Left lung (tissue), 10 donors: ENCODE data around the gene ETS2. TPM values are rescaled to one million over a fixed set of nuclear protein-coding genes. Genes with fewer than 3 reads are reported as not detected.
A peak's percentile ranks its signal among the peaks of the same experiment; 100 is the strongest.

ENCODE experiments used
- ATAC-seq: fragments of 200-7000 bp; cut with Tn5 transposase; one replicate; pipeline ENCODE4 v1.9.1; 2020; ENCODE audit warnings: moderate library complexity
- DNase-seq, 4 donors: peaks; one replicate each; pipeline ENCODE4 v3.0.0-alpha.2; 2013 to 2020
- H3K27ac ChIP-seq, 2 donors: fragments of 200-600 bp; sonication (generic) in 1 of 2; one replicate each; pipeline versions ENCODE4 v1.5.0 to v1.8.0; 2020 to 2021
- H3K27me3 ChIP-seq, 2 donors: fragments of 200-600 bp; sonication (generic) in 1 of 2; one replicate each; pipeline versions ENCODE4 v1.5.0 to v1.8.0; 2020 to 2021
- H3K36me3 ChIP-seq, 2 donors: fragments of 200-600 bp; sonication (generic) in 1 of 2; one replicate each; pipeline versions ENCODE4 v1.5.0 to v1.8.0; 2020 to 2021
- H3K4me1 ChIP-seq, 2 donors: fragments of 200-600 bp; one replicate each; pipeline ENCODE4 v1.8.0; 2021
- H3K4me3 ChIP-seq, 2 donors: fragments of 200-600 bp; sonication (generic) in 1 of 2; one replicate each; pipeline versions ENCODE4 v1.5.0 to v1.8.0; 2020 to 2021; ENCODE audit warnings: mild to moderate bottlenecking in 1 of 2
- H3K9me3 ChIP-seq, 2 donors: fragments of 200-600 bp; sonication (generic) in 1 of 2; one replicate each; pipeline versions ENCODE4 v1.5.0 to v1.8.0; 2020 to 2021
- intact Hi-C, 2 donors: fragments of 100-400 bp; cut with DNase I; formaldehyde crosslinking; loops; one replicate each; pipeline versions ENCODE4 v1.11.2 to v1.14.2; 2022
- polyA plus RNA-seq, 6 donors: library from polyadenylated mRNA; unstranded; fragments of 120-200 nt; gene quantifications; one replicate each; pipeline ENCODE4 v1.2.1, GENCODE V29; 2013; ENCODE audit not compliant: insufficient read length in 6 of 6
- total RNA-seq, 2 donors: library from RNA; stranded (reverse); fragmentation: NEBNext Ultra II Directional; extraction: Animal tissue kit (Norgen Biotek cat#: 25700); gene quantifications; one replicate each; pipeline ENCODE4 v1.2.1, GENCODE V29; 2021
- TF ChIP-seq, protein P1 (sequence below), 2 donors: fragments of 200-600 bp; sonication (generic) in 1 of 2; IDR thresholded peaks; one replicate each; pipeline versions ENCODE4 v1.5.0 to v1.8.0; 2021; ENCODE audit warnings: antibody characterized with exemption in 2 of 2
- donor health status: DM: no; HTN: yes; CAD: no.
- donor health status: DM: no; HTN: no; CAD: no.

ETS2 gene
- total and polyA plus RNA-seq, 8 donors = 93.2 to 199 (median 158) TPM

DNA sequence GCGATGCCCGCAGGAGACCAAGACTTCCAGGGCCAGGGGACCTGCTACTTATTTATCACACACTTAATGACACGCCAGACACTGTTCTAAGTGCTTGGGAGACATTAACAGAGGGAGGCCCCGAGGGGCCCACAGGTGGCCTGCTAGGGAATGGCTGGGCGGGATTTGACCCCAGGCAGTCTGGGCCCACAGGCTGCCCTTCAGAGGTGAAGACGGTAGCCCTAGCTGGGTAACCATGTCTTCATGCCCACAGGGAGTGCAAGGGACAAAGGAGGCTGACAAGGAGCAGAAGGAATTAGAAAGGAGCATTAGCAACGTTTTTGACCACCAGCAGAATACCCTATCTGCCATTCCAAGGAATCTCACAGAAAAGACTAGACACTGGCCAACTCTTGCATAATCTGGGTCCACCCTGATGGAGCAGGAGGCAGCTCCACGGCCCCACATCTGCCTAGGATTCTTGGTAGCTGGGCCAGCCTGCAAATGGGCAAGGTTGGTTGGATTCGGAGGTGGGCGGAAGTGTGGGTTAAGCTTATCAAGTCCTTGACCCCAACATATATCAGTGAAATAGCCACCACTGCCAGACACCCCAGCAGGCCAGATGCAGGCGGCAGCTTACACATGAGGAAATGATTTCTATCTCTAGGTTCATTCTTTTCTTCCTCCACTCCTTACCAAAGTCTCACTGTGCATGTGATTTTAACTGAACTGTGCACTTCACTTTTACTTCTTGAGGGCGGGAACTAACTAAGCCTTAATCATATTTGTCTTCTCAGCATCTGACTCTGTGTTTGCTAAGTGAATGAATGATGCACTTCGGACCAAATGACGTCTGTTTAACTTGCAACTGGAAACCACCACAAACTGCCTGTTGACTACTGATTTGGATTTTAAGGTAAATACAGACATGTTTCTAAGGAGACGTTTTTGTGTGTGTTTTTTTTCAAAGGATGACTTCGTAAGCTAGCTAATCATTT is 3.4 kb upstream of the ETS2 start:
- Histone ChIP-seq H3K4me1 (peaks cover 0 to 28% of the 10 kb centered on the region in 2 donors), H3K4me3 (no peak overlapping the region), H3K9me3 (no peaks in the 10 kb centered on the region), H3K36me3 (no peaks in the 10 kb centered on the region), H3K27ac (no peak overlapping the region), H3K27me3 (no peaks in the 10 kb centered on the region)
- DNase-seq = no peak
- intact Hi-C loops = loop anchor here in 1 of 2 donors (10.0 kb wide), 2 partner anchors 202 to 298 kb away; no protein-coding TSS in a partner anchor
- ATAC-seq = no peak
- TF ChIP-seq, protein P1, sequence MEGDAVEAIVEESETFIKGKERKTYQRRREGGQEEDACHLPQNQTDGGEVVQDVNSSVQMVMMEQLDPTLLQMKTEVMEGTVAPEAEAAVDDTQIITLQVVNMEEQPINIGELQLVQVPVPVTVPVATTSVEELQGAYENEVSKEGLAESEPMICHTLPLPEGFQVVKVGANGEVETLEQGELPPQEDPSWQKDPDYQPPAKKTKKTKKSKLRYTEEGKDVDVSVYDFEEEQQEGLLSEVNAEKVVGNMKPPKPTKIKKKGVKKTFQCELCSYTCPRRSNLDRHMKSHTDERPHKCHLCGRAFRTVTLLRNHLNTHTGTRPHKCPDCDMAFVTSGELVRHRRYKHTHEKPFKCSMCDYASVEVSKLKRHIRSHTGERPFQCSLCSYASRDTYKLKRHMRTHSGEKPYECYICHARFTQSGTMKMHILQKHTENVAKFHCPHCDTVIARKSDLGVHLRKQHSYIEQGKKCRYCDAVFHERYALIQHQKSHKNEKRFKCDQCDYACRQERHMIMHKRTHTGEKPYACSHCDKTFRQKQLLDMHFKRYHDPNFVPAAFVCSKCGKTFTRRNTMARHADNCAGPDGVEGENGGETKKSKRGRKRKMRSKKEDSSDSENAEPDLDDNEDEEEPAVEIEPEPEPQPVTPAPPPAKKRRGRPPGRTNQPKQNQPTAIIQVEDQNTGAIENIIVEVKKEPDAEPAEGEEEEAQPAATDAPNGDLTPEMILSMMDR (IDR thresholded peaks at IDR 0.05) = no peak

DNA sequence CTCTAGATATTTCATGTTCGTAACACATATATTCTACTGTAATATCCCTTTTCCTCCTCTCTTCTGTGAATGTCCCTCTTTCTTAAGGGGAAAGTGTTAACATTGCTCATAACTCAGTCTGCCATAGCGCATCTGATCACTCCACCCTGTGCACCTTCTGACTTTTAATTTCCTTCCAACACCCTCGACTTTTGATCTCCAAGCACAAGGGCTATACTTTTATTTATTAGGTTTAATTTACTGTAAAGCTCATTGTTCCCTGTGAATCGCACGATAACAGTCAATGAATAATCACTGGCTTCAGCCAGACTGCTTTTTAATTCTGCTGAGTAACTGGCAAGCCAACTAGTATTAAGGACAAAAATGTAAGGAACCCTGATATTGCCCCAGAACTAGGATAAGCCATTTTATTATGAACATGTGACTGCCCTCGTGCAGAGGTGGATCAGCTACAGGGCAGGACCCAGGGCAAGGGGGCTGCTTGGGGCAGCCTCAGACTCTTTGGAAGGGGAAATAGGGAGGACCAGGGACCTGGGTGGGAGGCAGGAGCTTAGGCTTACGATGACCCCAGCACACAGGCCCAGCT is 2.6 kb upstream of the ETS2 start:
- Histone ChIP-seq H3K9me3 (no peaks in the 10 kb centered on the region), H3K27me3 (no peaks in the 10 kb centered on the region), H3K4me1 (peaks cover 2 to 30% of the 10 kb centered on the region in 2 donors), H3K27ac (no peak overlapping the region), H3K36me3 (no peaks in the 10 kb centered on the region), H3K4me3 (no peak overlapping the region)
- TF ChIP-seq, protein P1 (IDR thresholded peaks at IDR 0.05) = no peak
- no peak for DNase-seq
- ATAC-seq = no peak
- intact Hi-C loops = loop anchor here in 1 of 2 donors (10.0 kb wide), 2 partner anchors 202 to 298 kb away; no protein-coding TSS in a partner anchor

DNA sequence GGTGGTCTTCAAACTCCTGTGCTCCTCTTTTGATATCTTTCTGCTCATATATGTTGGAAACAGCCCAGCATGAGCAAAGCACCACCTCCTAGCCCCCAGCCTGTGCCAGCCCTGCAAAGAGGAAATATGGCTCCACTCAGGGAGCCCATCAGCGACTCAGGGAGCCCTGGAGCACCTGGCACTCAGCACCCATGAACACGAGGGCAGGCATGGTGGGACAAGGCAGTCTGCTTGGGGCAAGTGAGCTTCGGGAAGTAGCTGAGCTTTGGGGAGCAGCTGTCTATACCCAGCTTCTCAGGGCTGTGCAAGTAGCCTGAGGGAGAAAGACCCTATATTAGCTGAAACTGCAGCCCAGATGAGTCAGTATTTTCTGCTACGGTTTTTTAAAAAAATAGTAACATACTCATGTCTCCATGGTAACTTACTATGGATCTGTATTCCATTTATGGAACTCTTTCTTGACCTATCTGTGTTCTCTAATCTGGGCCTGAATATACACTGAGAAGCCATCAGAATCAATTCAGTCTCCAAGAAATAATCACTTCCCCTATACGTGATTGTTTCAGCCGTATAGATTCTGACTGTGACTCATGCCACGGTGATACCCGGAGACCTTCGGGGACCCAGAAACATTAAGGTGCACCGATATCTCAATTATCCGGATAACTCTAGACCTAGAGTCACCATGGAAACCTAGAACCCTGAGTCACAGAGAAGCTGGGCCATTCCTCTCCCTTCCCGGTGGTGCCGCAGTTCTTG is 1.5 kb upstream of the ETS2 start:
- Histone ChIP-seq H3K27ac (peak overlapping the region in 1 of 2 donors; percentile 97), H3K36me3 (peaks cover 0 to 5% of the 10 kb centered on the region in 2 donors), H3K9me3 (no peaks in the 10 kb centered on the region), H3K27me3 (no peaks in the 10 kb centered on the region), H3K4me1 (peaks cover 6 to 34% of the 10 kb centered on the region in 2 donors), H3K4me3 (peak overlapping the region in 1 of 2 donors; percentile 70)
- TF ChIP-seq, protein P1 (IDR thresholded peaks at IDR 0.05) = no peak
- DNase-seq (no peak), ATAC-seq (no peak)
- intact Hi-C loops = loop anchor here in 1 of 2 donors (10.0 kb wide), 2 partner anchors 201 to 299 kb away; no protein-coding TSS in a partner anchor

DNA sequence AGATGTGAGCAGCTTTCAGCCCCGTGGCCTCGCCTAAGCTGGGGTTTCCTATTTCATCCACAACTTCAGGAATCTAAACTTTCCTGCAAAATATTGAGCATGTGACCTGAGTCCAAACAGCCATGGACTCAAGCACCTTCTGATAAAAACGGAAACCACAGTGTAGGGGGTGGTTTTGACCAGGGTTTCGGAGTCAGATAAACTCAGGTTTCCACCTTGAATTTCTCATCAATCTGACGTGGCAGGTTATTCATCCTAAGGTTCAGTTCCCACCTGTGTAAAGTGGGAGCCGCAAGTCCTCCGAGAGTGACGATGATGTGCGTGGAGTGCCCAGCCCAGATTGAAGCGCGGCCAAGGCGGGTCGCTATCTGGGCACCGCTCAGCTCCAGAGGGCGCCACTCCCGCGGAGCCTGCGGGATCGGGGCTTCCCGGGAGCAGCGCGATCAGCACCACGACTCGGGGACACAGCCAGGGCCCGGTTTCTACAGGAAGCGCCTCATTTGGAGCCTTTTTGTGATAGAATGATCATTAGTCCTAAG is 871 bp upstream of the ETS2 start:
- Histone ChIP-seq H3K27me3 (no peaks in the 10 kb centered on the region), H3K27ac (peak overlapping the region; percentile 96 to 97), H3K4me3 (peak overlapping the region; percentile 46 to 70), H3K9me3 (no peaks in the 10 kb centered on the region), H3K36me3 (peaks cover 0 to 12% of the 10 kb centered on the region in 2 donors), H3K4me1 (peaks cover 11 to 41% of the 10 kb centered on the region in 2 donors)
- intact Hi-C loops = loop anchor here in 1 of 2 donors (10.0 kb wide), 2 partner anchors 200 to 300 kb away; no protein-coding TSS in a partner anchor
- peak in 3 of 4 donors; percentile 80 to 94 (median 81) for DNase-seq
- TF ChIP-seq, protein P1 (IDR thresholded peaks at IDR 0.05) = peak; percentile 30 to 35
- ATAC-seq = peak; percentile 76
